Measurements from ENCODE around the gene UBE2G2.
A peak's percentile ranks its signal among the peaks of the same experiment; 100 is the strongest.

The UBE2G2 gene

GRCh38 chr21:44749116-44749758, 52.4 kb downstream of the UBE2G2 start:
- DNase-seq: no peak

GRCh38 chr21:44748621-44749020, 53.0 kb downstream of the UBE2G2 start:
- DNase-seq: no peak

- DNase-seq: peak in 3 of 4 experiments; percentile 19 to 22 (median 20)
Observed at GRCh38 chr21:44742418-44743153, 59.0 kb downstream of the UBE2G2 start.

- DNase-seq: no peak
Observed at GRCh38 chr21:44741921-44742320, 59.7 kb downstream of the UBE2G2 start.

- DNase-seq: no peak
Observed at GRCh38 chr21:44740742-44741141, 60.9 kb downstream of the UBE2G2 start.

- no peak for DNase-seq
Observed at GRCh38 chr21:44739316-44739715, 62.3 kb downstream of the UBE2G2 start.

- DNase-seq: no peak
Observed at GRCh38 chr21:44738621-44739020, 63.0 kb downstream of the UBE2G2 start.

- no peak for DNase-seq
Observed at GRCh38 chr21:44737706-44738354, 63.8 kb downstream of the UBE2G2 start.

- no peak for DNase-seq
Observed at GRCh38 chr21:44736291-44737004, 65.2 kb downstream of the UBE2G2 start.

GRCh38 chr21:44735821-44736220, 65.8 kb downstream of the UBE2G2 start:
- DNase-seq: no peak

- no peak for DNase-seq
Observed at GRCh38 chr21:44734841-44735240, 66.8 kb downstream of the UBE2G2 start.

GRCh38 chr21:44734026-44734745, 67.4 kb downstream of the UBE2G2 start:
- no peak for DNase-seq

- no peak for DNase-seq
Observed at GRCh38 chr21:44732956-44733355, 68.7 kb downstream of the UBE2G2 start.

- DNase-seq: no peak
Observed at GRCh38 chr21:44732263-44732662, 69.4 kb downstream of the UBE2G2 start.

- DNase-seq: no peak
Observed at GRCh38 chr21:44730951-44731579, 70.6 kb downstream of the UBE2G2 start.

GRCh38 chr21:44730028-44730395, 71.6 kb downstream of the UBE2G2 start:
- DNase-seq: no peak

GRCh38 chr21:44729336-44730027, 72.1 kb downstream of the UBE2G2 start:
- DNase-seq: no peak

- DNase-seq: no peak
Observed at GRCh38 chr21:44728716-44729115, 72.9 kb downstream of the UBE2G2 start.

- DNase-seq: no peak
Observed at GRCh38 chr21:44727757-44728156, 73.9 kb downstream of the UBE2G2 start.

GRCh38 chr21:44727321-44727720, 74.3 kb downstream of the UBE2G2 start:
- DNase-seq: no peak

- DNase-seq: no peak
Observed at GRCh38 chr21:44726826-44727225, 74.8 kb downstream of the UBE2G2 start.
